Measurements from ENCODE around the gene ATP6V1C2. TPM values are rescaled to one million over a fixed set of nuclear protein-coding genes. Genes with fewer than 3 reads are reported as not detected.

The ATP6V1C2 gene
- total RNA-seq, 4 donors from 2014 or later, result not detected

DNA sequence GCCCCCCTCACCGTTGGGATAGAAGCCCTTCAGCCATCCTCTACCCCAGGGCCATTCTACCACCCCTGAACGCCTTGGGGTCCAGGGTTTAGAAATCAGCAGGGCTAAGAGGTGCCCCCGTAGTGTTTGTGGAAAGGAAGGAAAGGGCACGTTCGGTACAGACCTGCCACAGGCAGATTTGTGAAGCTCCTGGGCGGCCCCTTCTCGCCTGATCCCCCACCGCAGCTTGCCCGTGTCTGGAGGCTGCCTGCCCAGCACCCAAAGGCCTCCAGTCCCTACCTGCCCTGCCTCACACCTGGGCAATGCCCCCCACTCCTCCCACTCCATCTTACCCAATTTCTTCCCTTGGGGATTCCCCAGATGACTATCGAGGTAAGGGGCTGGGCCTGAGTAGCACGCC is 21.2 kb downstream of the ATP6V1C2 start:
- in situ Hi-C loops (cut with MboI; ENCODE audit: low sequenced_read_pairs in 4 of 4) (no loop called here), intact Hi-C loops (cut with DNase I; ENCODE audit: low total_unique reads) (no loop called here)
- DNase-seq, result no peak
- Histone ChIP-seq H3K27me3 (no peaks in the 10 kb centered on the region), H3K9me3 (no peaks in the 10 kb centered on the region), H3K27ac (no peak overlapping the region), H3K36me3 (no peaks in the 10 kb centered on the region), H3K4me3 (no peak overlapping the region), H3K4me1 (no peaks in the 10 kb centered on the region)
- no peak for ATAC-seq
- no peak for TF ChIP-seq POLR2A (IDR thresholded peaks at IDR 0.05)
- TF ChIP-seq, protein P1, sequence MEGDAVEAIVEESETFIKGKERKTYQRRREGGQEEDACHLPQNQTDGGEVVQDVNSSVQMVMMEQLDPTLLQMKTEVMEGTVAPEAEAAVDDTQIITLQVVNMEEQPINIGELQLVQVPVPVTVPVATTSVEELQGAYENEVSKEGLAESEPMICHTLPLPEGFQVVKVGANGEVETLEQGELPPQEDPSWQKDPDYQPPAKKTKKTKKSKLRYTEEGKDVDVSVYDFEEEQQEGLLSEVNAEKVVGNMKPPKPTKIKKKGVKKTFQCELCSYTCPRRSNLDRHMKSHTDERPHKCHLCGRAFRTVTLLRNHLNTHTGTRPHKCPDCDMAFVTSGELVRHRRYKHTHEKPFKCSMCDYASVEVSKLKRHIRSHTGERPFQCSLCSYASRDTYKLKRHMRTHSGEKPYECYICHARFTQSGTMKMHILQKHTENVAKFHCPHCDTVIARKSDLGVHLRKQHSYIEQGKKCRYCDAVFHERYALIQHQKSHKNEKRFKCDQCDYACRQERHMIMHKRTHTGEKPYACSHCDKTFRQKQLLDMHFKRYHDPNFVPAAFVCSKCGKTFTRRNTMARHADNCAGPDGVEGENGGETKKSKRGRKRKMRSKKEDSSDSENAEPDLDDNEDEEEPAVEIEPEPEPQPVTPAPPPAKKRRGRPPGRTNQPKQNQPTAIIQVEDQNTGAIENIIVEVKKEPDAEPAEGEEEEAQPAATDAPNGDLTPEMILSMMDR (IDR thresholded peaks at IDR 0.05 in 4 of 5, conservative IDR thresholded peaks at IDR 0.05 in 1 of 5), result no peak

DNA sequence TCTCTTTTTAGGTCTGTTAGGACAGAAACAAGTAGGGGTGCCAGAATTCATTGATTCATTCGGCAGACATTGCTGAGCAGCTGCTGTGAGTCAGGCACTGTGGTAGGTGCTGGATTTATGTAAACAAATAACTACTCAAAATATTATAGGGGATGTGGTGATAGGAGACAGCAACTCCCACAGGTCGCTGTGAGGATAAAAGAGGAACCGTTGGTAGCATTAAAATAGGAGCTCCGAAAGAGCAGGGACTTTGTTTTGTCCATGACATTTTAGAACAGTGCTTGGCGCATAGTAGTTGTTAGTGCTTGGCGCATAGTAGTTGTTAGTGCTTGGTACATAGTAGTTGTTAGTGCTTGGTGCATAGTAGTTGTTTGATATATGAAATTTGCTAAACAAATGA is 29.2 kb downstream of the ATP6V1C2 start:
- intact Hi-C loops (cut with DNase I; ENCODE audit: low total_unique reads), result no loop called here
- H3K4me1 ChIP-seq, result no peaks in the 10 kb centered on the region

DNA sequence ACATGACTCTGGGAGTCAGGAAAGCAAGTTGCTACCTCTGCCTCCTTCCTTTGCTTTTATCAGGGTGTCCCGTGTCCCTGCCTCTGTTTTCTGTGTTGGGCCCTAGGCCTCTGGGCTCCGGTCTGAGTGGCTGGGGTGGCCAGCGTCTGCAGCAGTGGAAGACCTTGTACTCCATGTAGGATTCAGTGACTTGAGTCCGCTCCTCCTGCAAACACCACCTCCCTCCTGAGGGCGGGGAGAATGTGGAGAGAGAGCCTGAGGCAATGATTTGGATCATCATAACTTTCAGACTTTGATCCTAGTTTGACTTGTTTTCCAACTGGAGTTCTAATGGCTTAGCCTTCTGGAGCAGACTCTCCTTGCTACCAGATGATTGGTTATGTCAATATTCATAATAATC is 30.8 kb downstream of the ATP6V1C2 start:
- no peaks in the 10 kb centered on the region for H3K9me3 ChIP-seq
- ATAC-seq (no peak), DNase-seq (no peak)
- no peak overlapping the region for H3K27ac ChIP-seq
- no peaks in the 10 kb centered on the region for H3K36me3 ChIP-seq
- intact Hi-C loops (cut with DNase I; ENCODE audit: low total_unique reads), result no loop called here
- no peak overlapping the region for H3K4me3 ChIP-seq
- H3K4me1 ChIP-seq, result no peaks in the 10 kb centered on the region
- in situ Hi-C loops (cut with MboI; ENCODE audit: low sequenced_read_pairs in 4 of 4), result no loop called here
- no peaks in the 10 kb centered on the region for H3K27me3 ChIP-seq
- TF ChIP-seq, protein P1 (IDR thresholded peaks at IDR 0.05 in 4 of 5, conservative IDR thresholded peaks at IDR 0.05 in 1 of 5), result no peak
- no peak for TF ChIP-seq POLR2A (IDR thresholded peaks at IDR 0.05)

More for the DNA sequence above, 29.2 kb downstream of the ATP6V1C2 start:
- Histone ChIP-seq H3K27ac (no peak overlapping the region), H3K9me3 (no peaks in the 10 kb centered on the region), H3K27me3 (no peaks in the 10 kb centered on the region), H3K36me3 (no peaks in the 10 kb centered on the region), H3K4me3 (no peak overlapping the region)
- in situ Hi-C loops (cut with MboI; ENCODE audit: low sequenced_read_pairs in 4 of 4), result no loop called here
- ATAC-seq, result no peak
- no peak for TF ChIP-seq POLR2A (IDR thresholded peaks at IDR 0.05)
- TF ChIP-seq, protein P1 (IDR thresholded peaks at IDR 0.05 in 4 of 5, conservative IDR thresholded peaks at IDR 0.05 in 1 of 5), result no peak
- DNase-seq, result no peak

- no peak for ATAC-seq
- H3K27ac ChIP-seq, result no peak overlapping the region
- DNase-seq, result no peak
- H3K4me1 ChIP-seq, result no peaks in the 10 kb centered on the region
- H3K36me3 ChIP-seq, result no peaks in the 10 kb centered on the region
- no peak overlapping the region for H3K4me3 ChIP-seq
- intact Hi-C loops (cut with DNase I; ENCODE audit: low total_unique reads) (no loop called here), in situ Hi-C loops (cut with MboI; ENCODE audit: low sequenced_read_pairs in 4 of 4) (no loop called here)
- H3K27me3 ChIP-seq, result no peaks in the 10 kb centered on the region
- H3K9me3 ChIP-seq, result no peaks in the 10 kb centered on the region
- TF ChIP-seq, protein P1 (IDR thresholded peaks at IDR 0.05 in 4 of 5, conservative IDR thresholded peaks at IDR 0.05 in 1 of 5), result no peak
- TF ChIP-seq POLR2A (IDR thresholded peaks at IDR 0.05), result no peak
Measured at GRCh38 chr2:10753156-10753555, 31.7 kb downstream of the ATP6V1C2 start.

DNA sequence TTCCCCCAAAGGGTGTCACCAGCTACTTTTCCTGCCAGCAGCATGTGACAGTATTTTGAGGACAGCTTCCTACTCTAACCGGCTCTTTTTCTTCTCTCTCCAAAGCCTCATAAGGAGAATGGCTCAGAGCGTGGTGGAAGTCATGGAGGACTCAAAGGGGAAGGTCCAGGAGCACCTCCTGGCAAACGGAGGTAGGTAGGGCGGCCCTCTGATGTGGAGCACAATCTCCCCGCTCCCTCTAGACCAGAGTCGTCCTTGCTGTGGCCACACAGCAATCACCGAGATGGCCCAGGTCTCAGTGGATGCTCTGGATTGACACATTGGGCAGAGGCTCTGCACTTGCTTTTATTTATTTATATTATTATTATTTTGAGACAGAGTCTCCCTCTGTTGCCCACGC is 32.4 kb downstream of the ATP6V1C2 start:
- no peaks in the 10 kb centered on the region for H3K27me3 ChIP-seq
- in situ Hi-C loops (cut with MboI; ENCODE audit: low sequenced_read_pairs in 4 of 4), result no loop called here
- DNase-seq, result no peak

More for the DNA sequence above, 32.4 kb downstream of the ATP6V1C2 start:
- ATAC-seq, result no peak
- Histone ChIP-seq H3K27ac (no peak overlapping the region), H3K4me3 (no peak overlapping the region), H3K36me3 (no peaks in the 10 kb centered on the region), H3K4me1 (no peaks in the 10 kb centered on the region), H3K9me3 (no peaks in the 10 kb centered on the region)
- no peak for TF ChIP-seq POLR2A (IDR thresholded peaks at IDR 0.05)
- intact Hi-C loops (cut with DNase I; ENCODE audit: low total_unique reads), result no loop called here

Data from gastrocnemius medialis (tissue), 4 donors.